ENCODE data around the gene IFNA8. TPM values are rescaled to one million over a fixed set of nuclear protein-coding genes. Genes with fewer than 3 reads are reported as not detected.
"Not testable (repeated sequence)": the region's sequence is repeated elsewhere in the genome, so short reads cannot be mapped to it uniquely, and the experiment has no call there.

The IFNA8 gene
- total RNA-seq, 2 donors from 2014 or later: not detected

DNA sequence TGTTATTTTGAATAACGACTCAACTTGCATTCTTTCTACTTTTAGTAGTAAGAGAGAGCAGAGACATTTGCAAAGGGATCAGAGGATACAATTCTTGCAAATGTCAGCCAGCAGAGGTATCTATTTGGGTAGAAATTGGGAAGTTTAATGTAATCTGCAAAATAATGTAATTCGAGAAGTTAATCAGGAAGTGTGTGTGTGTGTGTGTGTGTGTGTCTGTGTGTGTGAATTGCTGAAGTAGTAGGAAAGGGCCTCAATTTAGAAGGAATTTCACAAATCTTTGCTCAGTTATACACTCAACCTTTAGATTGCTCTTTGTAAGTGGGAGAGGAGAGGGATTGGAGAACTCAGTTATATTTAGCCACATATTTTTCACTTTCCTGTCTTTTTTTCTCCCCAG is 20.3 kb downstream of the IFNA8 start:
- Mint-ChIP-seq H3K27me3 (ENCODE audit: insufficient read depth) (peaks cover 12% of the 10 kb centered on the region), H3K36me3 (ENCODE audit: low read depth) (no peaks in the 10 kb centered on the region), H3K27ac (no peak overlapping the region), H3K4me1 (no peaks in the 10 kb centered on the region), H3K9me3 (no peaks in the 10 kb centered on the region), H3K4me3 (no peak overlapping the region)
- no peaks in the 10 kb centered on the region for H3K4me1 ChIP-seq (ENCODE audit: control insufficient read depth, insufficient read depth, low read length)
- H3K27me3 ChIP-seq (ENCODE audit: control insufficient read depth, insufficient read depth, low read length, poor library complexity, severe bottlenecking): no peaks in the 10 kb centered on the region
- H3K9me3 ChIP-seq (ENCODE audit: control insufficient read depth, low read length): no peaks in the 10 kb centered on the region
- no peaks in the 10 kb centered on the region for H3K36me3 ChIP-seq (ENCODE audit: control insufficient read depth, insufficient read depth, low read length)
- no peak overlapping the region for H3K4me3 ChIP-seq (ENCODE audit: low read length)
- H3K27ac ChIP-seq (ENCODE audit: low read depth, low read length): no peak overlapping the region
- 67 to 90% methylated on average over 1 to 2 of the region's 2 CpGs for WGBS, 2 experiments (ENCODE audit: insufficient coverage in 1 of 2, insufficient read length in 1 of 2)
- no peak for DNase-seq
- H3K9ac ChIP-seq (ENCODE audit: extremely low read depth, low read length, poor library complexity, severe bottlenecking): no peak overlapping the region
- TF ChIP-seq, protein P1, sequence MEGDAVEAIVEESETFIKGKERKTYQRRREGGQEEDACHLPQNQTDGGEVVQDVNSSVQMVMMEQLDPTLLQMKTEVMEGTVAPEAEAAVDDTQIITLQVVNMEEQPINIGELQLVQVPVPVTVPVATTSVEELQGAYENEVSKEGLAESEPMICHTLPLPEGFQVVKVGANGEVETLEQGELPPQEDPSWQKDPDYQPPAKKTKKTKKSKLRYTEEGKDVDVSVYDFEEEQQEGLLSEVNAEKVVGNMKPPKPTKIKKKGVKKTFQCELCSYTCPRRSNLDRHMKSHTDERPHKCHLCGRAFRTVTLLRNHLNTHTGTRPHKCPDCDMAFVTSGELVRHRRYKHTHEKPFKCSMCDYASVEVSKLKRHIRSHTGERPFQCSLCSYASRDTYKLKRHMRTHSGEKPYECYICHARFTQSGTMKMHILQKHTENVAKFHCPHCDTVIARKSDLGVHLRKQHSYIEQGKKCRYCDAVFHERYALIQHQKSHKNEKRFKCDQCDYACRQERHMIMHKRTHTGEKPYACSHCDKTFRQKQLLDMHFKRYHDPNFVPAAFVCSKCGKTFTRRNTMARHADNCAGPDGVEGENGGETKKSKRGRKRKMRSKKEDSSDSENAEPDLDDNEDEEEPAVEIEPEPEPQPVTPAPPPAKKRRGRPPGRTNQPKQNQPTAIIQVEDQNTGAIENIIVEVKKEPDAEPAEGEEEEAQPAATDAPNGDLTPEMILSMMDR (conservative IDR thresholded peaks at IDR 0.05): no peak

DNA sequence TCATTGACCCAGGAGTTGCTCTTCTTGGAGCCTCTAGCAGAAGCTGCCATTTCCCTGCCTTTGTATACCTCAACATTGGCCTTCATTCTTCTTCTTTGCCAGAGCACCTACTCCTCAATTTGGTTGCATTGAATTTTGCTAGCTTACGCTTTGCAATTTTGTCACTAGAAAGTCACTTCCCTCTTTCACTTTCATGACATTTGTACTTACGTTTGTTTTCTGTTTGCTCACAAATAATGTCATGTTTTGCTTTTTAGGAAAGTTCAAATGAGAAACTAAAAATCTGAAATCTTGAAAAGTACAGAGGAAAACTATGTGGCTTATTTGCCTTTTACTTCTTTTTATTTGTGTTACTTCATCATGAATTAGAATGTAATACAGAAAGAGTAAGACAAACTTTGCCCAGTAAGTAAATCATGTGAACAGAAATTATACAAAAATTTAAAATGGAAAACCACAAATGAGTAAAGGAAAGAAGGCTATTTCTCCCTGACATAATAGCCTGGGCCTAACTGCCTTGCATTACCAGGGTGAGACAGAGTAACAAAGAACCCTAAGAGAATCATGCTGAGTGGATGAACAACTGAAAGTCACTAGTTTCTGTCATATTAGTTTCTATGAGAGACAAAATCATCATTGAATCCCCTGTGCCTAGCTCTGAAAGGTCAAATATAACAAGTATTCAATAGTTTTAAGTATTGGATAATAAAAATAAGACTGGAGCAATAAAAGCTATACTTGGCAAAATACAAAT is 23.9 kb downstream of the IFNA8 start:
- no peak overlapping the region for H3K27ac Mint-ChIP-seq
- Histone ChIP-seq H3K27me3 (ENCODE audit: control insufficient read depth, insufficient read depth, low read length, poor library complexity, severe bottlenecking) (no peaks in the 10 kb centered on the region), H3K27ac (ENCODE audit: low read depth, low read length) (no peak overlapping the region), H3K4me3 (ENCODE audit: low read length) (no peak overlapping the region), H3K36me3 (ENCODE audit: control insufficient read depth, insufficient read depth, low read length) (no peaks in the 10 kb centered on the region), H3K9me3 (ENCODE audit: control insufficient read depth, low read length) (no peaks in the 10 kb centered on the region), H3K4me1 (ENCODE audit: control insufficient read depth, insufficient read depth, low read length) (no peaks in the 10 kb centered on the region), H3K9ac (ENCODE audit: extremely low read depth, low read length, poor library complexity, severe bottlenecking) (no peak overlapping the region)
- H3K36me3 Mint-ChIP-seq (ENCODE audit: low read depth): no peaks in the 10 kb centered on the region
- no peak for DNase-seq
- no peak overlapping the region for H3K4me3 Mint-ChIP-seq
- no peaks in the 10 kb centered on the region for H3K27me3 Mint-ChIP-seq (ENCODE audit: insufficient read depth)
- WGBS, 2 experiments (ENCODE audit: insufficient coverage in 1 of 2, insufficient read length in 1 of 2): 80 to 90% methylated on average over 1 to 2 of the region's 2 CpGs
- TF ChIP-seq, protein P1 (conservative IDR thresholded peaks at IDR 0.05): no peak
- H3K4me1 Mint-ChIP-seq: no peaks in the 10 kb centered on the region
- H3K9me3 Mint-ChIP-seq: no peaks in the 10 kb centered on the region

DNA sequence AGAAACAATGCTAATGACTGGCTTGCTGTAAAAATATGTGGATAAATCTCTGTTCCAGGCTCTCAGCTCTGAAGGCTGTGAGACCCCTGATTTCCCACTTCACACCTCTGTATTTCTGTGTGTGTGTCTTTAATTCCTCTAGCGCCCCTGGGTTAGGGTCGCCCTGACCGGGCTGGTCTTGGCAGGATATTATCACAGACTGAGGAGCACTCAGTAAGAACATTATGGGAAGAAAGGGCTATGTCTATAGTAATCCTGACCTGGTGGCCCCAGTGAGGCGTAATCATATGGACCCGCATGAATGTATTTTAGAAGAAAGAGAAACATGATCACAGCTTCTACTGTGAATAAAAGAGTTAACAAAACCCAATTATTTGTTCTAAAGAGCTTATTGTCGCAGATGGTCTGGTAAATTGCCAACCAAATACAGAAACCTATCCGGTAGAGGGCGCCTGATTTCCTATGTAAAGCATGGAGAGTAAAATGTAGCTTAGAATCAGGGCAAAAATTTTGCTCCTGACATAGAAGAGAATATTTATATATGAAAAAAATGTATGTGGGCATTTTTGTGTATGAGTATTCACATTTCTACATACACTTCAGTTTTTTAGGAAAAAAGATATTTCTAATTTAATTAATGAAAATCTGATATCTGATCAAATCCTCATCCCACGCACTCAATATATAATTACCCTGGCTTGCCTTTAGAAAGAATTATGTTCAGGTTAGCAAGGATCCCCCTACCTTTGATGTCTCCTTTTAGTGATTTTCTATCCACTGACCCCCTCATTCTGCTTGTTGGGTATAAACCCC is 25.5 kb downstream of the IFNA8 start:
- Histone ChIP-seq H3K36me3 (ENCODE audit: control insufficient read depth, insufficient read depth, low read length) (no peaks in the 10 kb centered on the region), H3K4me1 (ENCODE audit: control insufficient read depth, insufficient read depth, low read length) (no peaks in the 10 kb centered on the region), H3K9me3 (ENCODE audit: control insufficient read depth, low read length) (no peaks in the 10 kb centered on the region), H3K4me3 (ENCODE audit: low read length) (no peak overlapping the region), H3K27ac (ENCODE audit: low read depth, low read length) (no peak overlapping the region), H3K9ac (ENCODE audit: extremely low read depth, low read length, poor library complexity, severe bottlenecking) (no peak overlapping the region), H3K27me3 (ENCODE audit: control insufficient read depth, insufficient read depth, low read length, poor library complexity, severe bottlenecking) (no peaks in the 10 kb centered on the region)
- TF ChIP-seq, protein P1 (conservative IDR thresholded peaks at IDR 0.05): peak; percentile 76
- Mint-ChIP-seq H3K9me3 (no peaks in the 10 kb centered on the region), H3K4me1 (no peaks in the 10 kb centered on the region), H3K4me3 (no peak overlapping the region), H3K36me3 (ENCODE audit: low read depth) (no peaks in the 10 kb centered on the region), H3K27ac (no peak overlapping the region), H3K27me3 (ENCODE audit: insufficient read depth) (no peaks in the 10 kb centered on the region)
- 73 to 76% methylated on average over 3 to 9 of the region's 9 CpGs for WGBS, 2 experiments (ENCODE audit: insufficient coverage in 1 of 2, insufficient read length in 1 of 2)
- peak; percentile 77 for DNase-seq

DNA sequence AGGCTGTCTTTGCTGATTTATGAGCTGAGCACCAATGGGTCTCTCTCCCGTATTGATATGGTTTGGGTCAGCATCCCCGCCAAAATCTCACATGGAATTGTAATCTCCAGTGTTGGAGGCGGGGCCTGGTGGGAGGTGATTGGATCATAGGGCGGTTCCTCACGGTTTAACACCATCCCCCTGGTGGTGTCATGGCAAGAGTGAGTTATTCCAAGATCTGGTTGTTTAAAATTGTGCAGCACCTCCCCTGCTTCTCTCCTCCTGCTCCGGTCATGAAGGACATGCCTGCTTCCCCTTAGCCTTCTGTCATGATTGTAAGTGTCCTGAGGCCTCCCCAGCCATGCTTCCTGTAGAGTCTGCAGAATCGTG is 26.1 kb downstream of the IFNA8 start:
- not testable (repeated sequence) for H3K4me3 ChIP-seq (ENCODE audit: low read length); H3K27ac ChIP-seq (ENCODE audit: low read depth, low read length); H3K27me3 ChIP-seq (ENCODE audit: control insufficient read depth, insufficient read depth, low read length, poor library complexity, severe bottlenecking); H3K9me3 ChIP-seq (ENCODE audit: control insufficient read depth, low read length); H3K36me3 ChIP-seq (ENCODE audit: control insufficient read depth, insufficient read depth, low read length); H3K27ac Mint-ChIP-seq; H3K27me3 Mint-ChIP-seq (ENCODE audit: insufficient read depth); H3K4me1 Mint-ChIP-seq; H3K9me3 Mint-ChIP-seq; H3K4me3 Mint-ChIP-seq; H3K36me3 Mint-ChIP-seq (ENCODE audit: low read depth); DNase-seq; H3K4me1 ChIP-seq (ENCODE audit: control insufficient read depth, insufficient read depth, low read length); H3K9ac ChIP-seq (ENCODE audit: extremely low read depth, low read length, poor library complexity, severe bottlenecking)
- 63 to 84% methylated on average over 2 to 6 of the region's 7 CpGs for WGBS, 2 experiments (ENCODE audit: insufficient coverage in 1 of 2, insufficient read length in 1 of 2)

Data from endodermal cell (in vitro differentiated cells).